ENCODE measurements around the gene MIPOL1. TPM values are rescaled to one million over a fixed set of nuclear protein-coding genes. Genes with fewer than 3 reads are reported as not detected.

The MIPOL1 gene
- total and polyA plus RNA-seq, 2 of the 13 experiments (the other 11 are each of a cell fraction or from before 2014, with no cell fraction given) = 8.6 to 34.2 TPM

GRCh38 chr14:37587881-37588666 is 390.3 kb downstream of the MIPOL1 start (continued):
- TF ChIP-seq JUND (CRISPR knock-in tag; IDR thresholded peaks at IDR 0.05) = peak; percentile 43; the same call in 1 of the 2 replicates
- peak; percentile 95 for TF ChIP-seq ZNF30 (CRISPR knock-in tag; IDR thresholded peaks at IDR 0.05)
- peak; percentile 75 for TF ChIP-seq CBFB (CRISPR knock-in tag; IDR thresholded peaks at IDR 0.05)
- peak; percentile 81; the same call in 1 of the 2 replicates for TF ChIP-seq ZBTB38 (CRISPR knock-in tag; IDR thresholded peaks at IDR 0.05)
- TF ChIP-seq ZNF629 (CRISPR knock-in tag; conservative IDR thresholded peaks at IDR 0.05) = no peak
- no peak for TF ChIP-seq SCMH1 (CRISPR knock-in tag; IDR thresholded peaks at IDR 0.05; ENCODE audit: borderline replicate concordance)
- TF ChIP-seq RXRA (CRISPR knock-in tag; IDR thresholded peaks at IDR 0.05) = peak; percentile 68; the same call in 1 of the 2 replicates
- peak; percentile 80 for TF ChIP-seq ZBTB7B (CRISPR knock-in tag; IDR thresholded peaks at IDR 0.05)
- no peak for TF ChIP-seq RCOR2 (CRISPR knock-in tag; IDR thresholded peaks at IDR 0.05)
- peak; percentile 77; the same call in 1 of the 2 replicates for TF ChIP-seq ZNF225 (CRISPR knock-in tag; IDR thresholded peaks at IDR 0.05)
- TF ChIP-seq ARNT2 (CRISPR knock-in tag; IDR thresholded peaks at IDR 0.05; ENCODE audit: low read depth) = no peak; the same call in 1 of the 2 replicates
- no peak for TF ChIP-seq HNF1A (IDR thresholded peaks at IDR 0.05; ENCODE audit: low read depth)
- TF ChIP-seq HNF1A (CRISPR knock-in tag; IDR thresholded peaks at IDR 0.05; ENCODE audit: borderline replicate concordance) = peak; percentile 64
- no peak for TF ChIP-seq ZNF343 (CRISPR knock-in tag; IDR thresholded peaks at IDR 0.05)
- TF ChIP-seq ZNF747 (CRISPR knock-in tag; IDR thresholded peaks at IDR 0.05; ENCODE audit: borderline replicate concordance) = peak; percentile 54; the same call in 1 of the 2 replicates
- peak; percentile 77; the same call in 1 of the 2 replicates for TF ChIP-seq ZNF367 (CRISPR knock-in tag; IDR thresholded peaks at IDR 0.05; ENCODE audit: borderline replicate concordance)
- no peak for TF ChIP-seq JDP2 (CRISPR knock-in tag; IDR thresholded peaks at IDR 0.05; ENCODE audit: borderline replicate concordance)
- TF ChIP-seq, protein P1, sequence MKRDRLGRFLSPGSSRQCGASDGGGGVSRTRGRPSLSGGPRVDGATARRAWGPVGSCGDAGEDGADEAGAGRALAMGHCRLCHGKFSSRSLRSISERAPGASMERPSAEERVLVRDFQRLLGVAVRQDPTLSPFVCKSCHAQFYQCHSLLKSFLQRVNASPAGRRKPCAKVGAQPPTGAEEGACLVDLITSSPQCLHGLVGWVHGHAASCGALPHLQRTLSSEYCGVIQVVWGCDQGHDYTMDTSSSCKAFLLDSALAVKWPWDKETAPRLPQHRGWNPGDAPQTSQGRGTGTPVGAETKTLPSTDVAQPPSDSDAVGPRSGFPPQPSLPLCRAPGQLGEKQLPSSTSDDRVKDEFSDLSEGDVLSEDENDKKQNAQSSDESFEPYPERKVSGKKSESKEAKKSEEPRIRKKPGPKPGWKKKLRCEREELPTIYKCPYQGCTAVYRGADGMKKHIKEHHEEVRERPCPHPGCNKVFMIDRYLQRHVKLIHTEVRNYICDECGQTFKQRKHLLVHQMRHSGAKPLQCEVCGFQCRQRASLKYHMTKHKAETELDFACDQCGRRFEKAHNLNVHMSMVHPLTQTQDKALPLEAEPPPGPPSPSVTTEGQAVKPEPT (CRISPR knock-in tag; IDR thresholded peaks at IDR 0.05; ENCODE audit: low read depth) = peak; percentile 82
- TF ChIP-seq ZNF34 (CRISPR knock-in tag; IDR thresholded peaks at IDR 0.05; ENCODE audit: borderline replicate concordance) = no peak
- TF ChIP-seq SRSF4 (IDR thresholded peaks at IDR 0.05; ENCODE audit: low read depth, low read length, poor library complexity, severe bottlenecking) = peak; percentile 49
- TF ChIP-seq BRD4 (CRISPR knock-in tag; IDR thresholded peaks at IDR 0.05) = peak; percentile 36; the same call in 1 of the 2 replicates
- TF ChIP-seq HNF4A (CRISPR knock-in tag; IDR thresholded peaks at IDR 0.05) = no peak
- 0 out of 2 replicates have a peak, but pooled peaks have one; percentile 15 for TF ChIP-seq CC2D1A (CRISPR knock-in tag; IDR thresholded peaks at IDR 0.05)
- TF ChIP-seq SOX5 (CRISPR knock-in tag; IDR thresholded peaks at IDR 0.05; ENCODE audit: borderline replicate concordance) = no peak; the same call in 1 of the 2 replicates
- 0 out of 2 replicates have a peak, but pooled peaks have one; percentile 71 for TF ChIP-seq ZNF235 (CRISPR knock-in tag; IDR thresholded peaks at IDR 0.05; ENCODE audit: borderline replicate concordance)
- no peak; the same call in 1 of the 2 replicates for TF ChIP-seq FLYWCH1 (CRISPR knock-in tag; IDR thresholded peaks at IDR 0.05)
